Measurements from ENCODE around the gene FBN2.
"Not testable (repeated sequence)": the region's sequence is repeated elsewhere in the genome, so short reads cannot be mapped to it uniquely, and the experiment has no call there.

FBN2 gene

DNA sequence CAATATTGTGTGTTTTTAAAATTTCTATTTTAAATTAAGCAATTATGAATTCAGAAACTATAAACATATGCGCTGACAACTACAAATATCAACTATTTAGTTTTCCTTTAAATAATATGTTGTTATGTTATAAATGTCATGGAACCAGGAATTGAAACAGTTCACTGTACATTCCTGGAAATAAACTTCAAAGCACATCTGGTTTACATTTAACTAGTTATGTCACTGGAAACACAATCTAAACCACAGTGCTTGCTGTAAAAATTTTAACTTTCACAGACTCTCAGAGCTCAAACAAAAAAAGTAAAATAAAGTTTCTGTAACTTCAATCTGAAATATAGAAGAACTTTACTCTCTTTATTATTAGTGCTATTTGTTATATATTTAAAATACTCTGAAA lies 179.2 kb downstream of the FBN2 start:
- DNase-seq (ENCODE audit: low spot score): no peak

DNA sequence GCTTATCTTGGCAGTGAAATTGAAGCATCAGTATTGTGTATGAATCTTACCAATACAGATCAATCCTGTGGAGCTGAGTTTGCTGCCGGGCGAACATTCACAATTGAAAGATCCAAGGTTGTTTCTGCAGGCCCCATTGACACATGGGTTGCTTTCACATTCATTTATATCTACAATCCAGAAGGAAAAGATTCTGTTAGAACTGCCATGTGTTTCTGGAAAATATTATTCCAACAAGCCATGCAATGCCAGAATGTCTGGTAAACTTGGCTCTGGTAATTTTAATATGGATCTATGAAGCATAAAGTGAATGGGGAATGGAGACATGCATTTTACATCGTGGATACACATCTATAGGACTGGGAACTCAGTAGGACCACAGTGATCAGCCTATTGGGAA lies 180.8 kb downstream of the FBN2 start:
- no peak for DNase-seq (ENCODE audit: low spot score)

DNA sequence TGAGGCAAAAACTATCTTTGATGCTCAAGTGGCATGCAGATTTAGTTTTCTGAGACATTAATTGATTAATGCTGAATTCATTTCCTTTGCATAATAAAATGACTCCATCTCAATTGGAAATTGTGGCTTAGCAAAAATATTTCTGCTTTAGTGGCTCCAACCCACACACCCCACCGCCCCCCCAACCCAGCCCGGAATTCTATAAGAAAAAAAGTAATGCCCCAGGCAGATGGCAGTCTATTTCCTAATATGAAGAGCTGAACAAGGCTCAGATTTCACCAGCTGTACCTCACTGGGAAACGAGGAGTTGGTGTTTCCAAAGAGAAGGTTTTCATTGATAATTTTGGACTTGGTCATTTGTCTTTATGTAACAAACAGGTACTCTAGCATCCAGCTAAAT lies 182.1 kb downstream of the FBN2 start:
- DNase-seq (ENCODE audit: low spot score): no peak

DNA sequence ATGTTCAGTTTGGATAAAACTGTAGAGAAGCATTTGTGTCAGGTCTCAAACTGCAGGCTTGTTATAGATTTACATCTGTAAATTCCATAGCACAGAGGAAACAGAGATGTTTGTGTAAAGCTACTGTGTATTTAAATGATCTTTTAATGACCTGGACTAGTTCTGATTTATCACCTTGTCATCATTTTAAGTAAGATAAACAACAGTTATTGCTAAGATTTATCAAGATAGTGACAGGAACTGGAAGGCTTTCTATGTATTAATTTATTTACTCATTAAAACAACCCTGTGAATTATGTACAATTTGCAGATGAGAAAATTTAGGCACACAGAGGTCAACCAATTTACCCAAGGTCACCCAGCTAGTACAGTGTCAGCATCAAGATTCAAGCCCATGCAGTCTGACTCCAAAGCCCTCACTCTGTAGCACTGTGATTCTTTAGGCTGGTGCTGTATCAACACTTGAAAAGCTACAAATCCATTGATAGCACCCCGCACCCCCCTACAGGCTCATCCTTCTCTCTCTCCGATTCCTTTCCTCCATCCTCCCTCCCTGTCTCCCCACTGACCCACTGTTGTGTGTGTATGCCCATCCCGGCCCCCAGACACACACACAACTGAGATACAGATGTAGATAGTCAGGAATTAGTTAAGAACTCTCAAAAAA lies 184.5 kb downstream of the FBN2 start:
- no peak for DNase-seq (ENCODE audit: low spot score)

DNA sequence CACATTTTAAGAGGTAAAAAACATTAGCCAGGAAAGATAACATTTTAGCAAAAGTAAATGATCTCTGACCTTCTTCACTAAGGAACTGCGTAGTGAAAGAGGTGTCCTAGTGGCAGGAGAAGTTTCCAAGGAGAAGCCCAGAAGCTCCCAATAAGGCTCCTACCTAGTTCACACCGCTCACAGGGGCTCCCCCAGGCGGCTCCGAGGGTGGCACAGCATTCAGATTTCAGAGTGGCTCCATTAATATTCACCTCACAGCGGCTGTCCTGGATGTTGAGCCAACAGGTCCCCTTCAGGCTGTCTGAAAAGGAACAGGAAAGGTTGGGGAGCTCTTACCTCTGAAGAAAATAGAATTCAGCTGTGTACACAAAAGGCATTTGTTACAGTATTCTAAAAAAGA lies 187.3 kb downstream of the FBN2 start:
- DNase-seq (ENCODE audit: low spot score): no peak

DNA sequence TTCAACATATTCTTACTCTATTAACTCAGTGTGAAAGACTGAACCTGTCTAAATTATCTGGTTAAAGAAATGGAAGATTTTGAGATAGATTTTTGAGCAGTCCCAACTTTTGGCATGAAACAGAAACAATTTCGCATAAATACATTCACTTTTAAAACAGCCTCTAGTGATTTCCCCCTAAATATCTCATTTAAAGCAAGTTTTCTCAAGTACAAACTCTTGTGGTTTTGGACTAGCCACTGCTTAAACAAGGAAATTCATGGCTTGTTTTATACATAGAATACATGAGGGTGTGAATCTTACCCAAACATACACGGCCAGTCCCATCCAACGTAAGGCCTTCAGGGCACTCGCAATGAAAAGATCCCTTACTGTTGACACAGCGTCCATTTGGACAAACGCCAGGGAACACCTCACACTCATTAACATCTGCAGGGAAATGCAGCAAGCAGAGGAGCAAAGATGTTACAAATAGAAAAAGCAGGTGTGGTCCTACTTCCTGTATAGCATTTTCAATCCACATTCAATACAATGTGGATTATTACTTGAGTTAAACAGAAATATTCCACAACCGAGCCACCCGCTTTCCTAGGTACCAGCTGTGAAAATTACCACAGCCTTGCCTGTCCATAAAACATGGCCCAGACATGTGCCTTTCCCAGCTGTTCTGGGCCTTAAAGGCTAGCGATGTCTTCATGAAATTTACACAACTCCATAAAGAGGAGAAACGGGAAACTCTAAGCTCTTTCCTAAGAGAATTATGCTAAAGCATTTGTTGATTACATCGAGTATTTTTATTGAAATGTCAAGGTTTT lies 188.8 kb downstream of the FBN2 start:
- DNase-seq (ENCODE audit: low spot score): no peak

DNA sequence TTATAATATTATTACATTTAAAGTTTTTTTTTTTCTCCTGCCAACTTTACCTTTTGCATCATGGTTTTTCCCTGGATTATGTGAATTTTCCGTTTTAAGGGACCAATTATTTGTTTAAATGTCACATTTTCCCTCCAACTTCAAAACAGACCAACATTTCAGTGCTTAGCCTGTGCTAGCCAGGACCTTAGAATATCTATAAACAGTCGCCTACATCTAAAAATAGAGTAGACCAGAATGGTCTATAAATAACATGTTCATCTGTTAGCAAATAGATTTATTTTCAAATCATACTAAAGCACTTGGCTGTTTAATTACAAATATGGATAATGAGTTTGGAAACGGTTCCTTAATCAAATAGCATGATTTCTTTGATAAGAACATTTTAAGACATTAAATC lies 192.0 kb downstream of the FBN2 start:
- DNase-seq (ENCODE audit: low spot score): no peak

DNA sequence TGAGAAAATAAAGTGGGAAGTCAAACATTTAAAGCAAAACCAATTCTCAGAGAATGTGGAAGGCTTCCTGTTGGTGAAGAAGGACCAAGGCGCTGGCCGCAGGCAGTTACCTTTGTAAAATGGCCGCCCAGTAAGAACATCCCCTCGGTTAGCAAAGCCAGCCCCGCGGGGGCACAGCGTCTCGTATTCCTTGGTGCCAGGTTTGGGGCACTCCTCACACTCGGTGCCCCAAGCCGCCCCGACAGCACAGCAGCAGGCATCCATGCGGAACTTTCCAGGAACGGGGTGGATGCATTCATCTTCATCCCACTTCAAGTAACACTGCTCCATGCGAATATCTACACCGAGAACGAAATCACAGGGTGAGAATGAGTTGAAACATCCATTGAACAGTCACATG lies 192.8 kb downstream of the FBN2 start:
- no peak for DNase-seq (ENCODE audit: low spot score)

DNA sequence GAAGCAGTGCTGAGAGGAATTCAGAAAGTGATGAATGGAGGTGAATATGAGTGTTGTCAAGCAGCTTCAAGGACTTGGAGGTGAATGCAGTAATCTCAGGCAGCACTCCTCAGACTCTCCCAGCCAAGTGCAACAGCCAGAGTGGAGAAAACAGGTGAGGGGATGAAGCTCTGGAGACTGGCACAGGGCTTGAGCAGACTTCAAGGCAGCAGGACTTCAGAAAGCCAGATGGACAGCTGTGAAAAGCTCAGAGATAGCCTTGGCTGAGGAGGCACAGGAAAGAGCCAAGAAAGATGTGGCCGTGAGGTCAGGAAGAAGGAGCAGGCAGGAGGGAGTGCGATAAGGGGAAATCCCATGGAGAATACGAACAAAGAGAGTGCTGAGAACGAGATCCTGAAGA lies 194.9 kb downstream of the FBN2 start:
- DNase-seq (ENCODE audit: low spot score): no peak

DNA sequence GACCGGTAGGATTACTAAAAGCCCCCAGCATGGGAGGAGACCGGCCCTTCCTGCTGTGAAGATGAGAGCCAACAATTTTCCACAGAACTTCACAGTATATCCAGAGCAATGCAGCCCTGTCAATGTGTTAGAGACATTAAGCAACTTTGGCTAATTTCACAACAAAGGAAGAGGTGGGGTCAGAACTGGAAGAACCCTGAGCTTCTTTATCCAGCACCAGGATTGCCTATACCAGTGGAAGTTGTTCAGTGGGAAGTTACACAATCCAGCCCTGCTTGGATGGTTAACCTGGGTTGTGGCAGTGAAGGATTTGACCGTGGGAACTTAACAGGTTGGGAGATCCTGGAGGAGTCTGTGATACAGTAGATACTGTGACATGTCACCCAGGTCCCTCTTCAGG lies 197.0 kb downstream of the FBN2 start:
- no peak for DNase-seq (ENCODE audit: low spot score)

DNA sequence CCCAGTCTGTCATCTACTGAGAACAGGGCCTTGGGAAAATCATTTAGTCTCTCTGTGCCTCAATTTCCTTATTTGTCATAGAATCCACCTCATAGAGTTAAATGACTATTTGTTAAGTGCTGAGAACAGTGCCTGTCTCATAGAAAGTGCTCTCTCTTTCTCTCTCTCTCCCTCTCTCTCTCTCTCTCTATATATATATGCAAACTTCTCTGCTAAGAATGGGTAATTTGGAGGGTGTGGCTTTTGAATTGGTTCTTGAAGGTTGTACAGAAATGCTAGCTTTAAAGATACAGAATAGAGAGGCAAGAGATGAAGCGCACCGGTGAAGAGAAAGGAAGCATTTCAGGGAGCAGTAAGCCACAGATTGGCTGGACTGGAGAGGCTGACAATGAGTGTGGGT lies 197.4 kb downstream of the FBN2 start:
- DNase-seq (ENCODE audit: low spot score): no peak

DNA sequence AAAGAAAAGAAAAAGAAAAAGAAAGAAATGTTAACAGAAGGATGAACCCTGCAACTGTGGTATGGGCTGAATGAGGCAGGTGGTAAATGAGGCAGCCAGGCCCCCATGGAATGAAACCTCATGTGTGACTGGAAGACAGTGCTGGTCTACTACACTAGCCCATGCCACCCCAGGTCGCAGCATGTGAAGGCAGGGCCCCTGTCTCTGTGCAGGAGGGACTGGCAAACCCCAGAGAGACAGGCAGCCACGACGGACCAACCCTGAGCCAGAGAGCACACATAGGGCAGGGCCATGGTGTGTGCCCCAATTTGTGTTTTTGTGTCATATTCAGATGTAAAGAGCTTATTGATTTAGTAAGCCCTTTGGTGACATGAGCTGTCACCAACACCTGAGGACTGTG lies 198.5 kb downstream of the FBN2 start:
- DNase-seq (ENCODE audit: low spot score): no peak

DNA sequence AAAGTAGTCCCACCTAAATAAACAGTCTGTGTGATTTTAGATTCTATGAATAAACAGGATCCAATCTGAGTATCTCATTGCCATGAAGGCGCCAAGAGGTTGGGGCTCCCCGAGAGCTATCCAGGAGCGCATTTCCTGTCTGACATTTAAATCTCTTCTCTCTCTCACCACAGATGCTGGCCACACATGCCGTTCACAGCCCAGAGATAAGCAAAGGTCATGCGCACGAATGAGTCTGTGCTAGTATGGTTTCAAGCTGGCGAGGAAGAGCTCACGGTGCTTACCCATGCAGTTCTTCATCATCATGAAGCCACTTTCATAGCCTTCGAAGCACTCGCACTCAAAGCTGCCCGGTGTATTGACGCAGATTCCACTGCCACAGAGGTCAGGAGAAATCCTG lies 199.4 kb downstream of the FBN2 start:
- no peak for DNase-seq (ENCODE audit: low spot score)

DNA sequence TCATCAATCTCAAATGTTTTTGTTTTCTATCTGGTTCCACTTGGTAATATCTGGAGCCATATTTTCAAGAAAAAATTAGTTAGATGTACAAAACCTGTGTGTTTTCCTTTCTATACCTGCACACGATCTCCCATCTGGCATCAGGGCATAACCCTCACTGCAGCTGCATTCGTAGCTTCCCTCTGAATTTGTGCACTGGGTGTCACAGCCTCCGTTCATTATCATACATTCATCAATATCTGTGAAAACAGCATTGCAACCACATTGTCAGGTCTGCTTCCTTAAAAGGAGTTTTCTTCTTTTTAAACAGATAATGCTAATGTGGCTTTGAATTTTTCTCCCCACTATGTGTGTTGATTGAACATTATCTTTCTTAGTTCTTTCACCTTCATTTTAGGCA lies 202.7 kb downstream of the FBN2 start:
- DNase-seq (ENCODE audit: low spot score): no peak

DNA sequence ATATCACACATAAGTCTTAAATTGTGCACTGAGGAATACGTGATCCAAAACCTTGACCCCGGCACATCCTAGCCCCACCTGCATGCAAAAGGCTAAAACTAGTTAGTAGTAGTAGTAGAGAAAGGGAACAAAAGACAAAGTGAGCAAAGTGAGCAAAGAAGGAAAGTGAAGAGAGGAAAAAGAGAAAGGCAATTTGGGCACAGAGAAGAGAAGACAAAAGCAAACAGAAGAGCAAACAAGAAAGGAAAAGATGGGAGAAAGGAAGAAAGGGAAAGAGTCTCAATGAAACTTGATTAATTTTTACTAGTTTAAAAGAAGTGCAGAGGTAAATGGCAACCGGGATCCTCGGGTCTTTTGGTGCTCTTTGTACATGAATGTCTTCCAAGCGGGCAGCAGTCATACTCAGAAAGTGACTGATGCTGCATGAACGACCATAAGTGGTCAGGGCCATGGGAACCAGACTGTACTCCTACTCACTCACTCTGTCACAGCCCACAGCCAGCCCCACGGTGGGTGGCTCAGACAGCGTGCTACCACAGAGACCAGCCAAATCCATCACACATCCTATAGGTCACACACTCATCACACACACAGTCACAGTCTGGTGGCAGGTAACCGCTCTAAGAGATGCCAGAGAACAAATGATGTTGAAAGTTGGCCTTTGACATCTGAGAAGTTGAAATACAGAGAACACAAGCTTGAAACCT lies 203.9 kb downstream of the FBN2 start:
- DNase-seq (ENCODE audit: low spot score): no peak

DNA sequence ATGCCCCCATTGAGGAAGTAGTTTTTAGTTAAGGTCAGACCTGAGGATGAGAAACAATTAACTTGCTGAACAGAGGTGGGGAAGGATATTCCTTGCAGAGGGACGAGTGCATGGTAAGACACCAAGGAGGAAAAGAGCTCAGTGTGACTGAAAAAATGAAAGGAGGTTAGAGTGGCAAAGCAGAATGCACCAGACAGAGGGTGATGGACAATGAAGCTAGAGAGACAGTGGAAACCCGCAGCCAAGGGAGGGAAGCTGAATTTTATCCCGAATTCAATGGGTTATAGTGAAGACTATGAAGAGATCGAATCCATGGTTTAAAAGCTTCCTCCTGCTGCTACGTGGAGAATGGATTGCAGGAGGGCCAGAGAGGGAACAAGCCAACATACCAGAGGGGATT lies 206.8 kb downstream of the FBN2 start:
- no peak for DNase-seq (ENCODE audit: low spot score)

DNA sequence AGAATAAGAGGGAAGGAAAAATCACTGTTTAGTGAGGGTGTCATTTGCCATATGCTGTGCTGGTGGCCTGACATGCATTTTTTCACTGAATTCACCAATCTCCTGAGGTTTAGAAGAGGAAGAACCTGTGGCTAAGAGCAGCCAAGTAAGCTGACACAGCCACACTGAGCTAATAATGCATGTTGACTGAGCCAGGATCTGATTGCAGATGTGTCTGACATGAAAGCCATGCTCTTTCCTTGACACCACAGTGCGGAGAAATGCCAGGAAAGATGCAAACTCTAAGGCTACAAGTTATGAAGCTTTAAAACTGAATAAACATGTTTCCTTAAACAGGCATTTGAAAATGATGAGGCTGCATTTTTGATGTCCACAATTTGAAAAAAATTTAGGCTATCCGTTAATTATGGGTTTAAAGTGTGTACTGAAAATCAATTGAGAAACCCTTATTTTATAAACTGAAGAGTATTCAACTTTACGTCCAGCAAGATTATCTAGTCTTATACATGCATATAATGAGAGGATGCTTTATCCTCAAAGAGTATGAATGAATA lies 208.6 kb downstream of the FBN2 start:
- DNase-seq (ENCODE audit: low spot score): no peak

DNA sequence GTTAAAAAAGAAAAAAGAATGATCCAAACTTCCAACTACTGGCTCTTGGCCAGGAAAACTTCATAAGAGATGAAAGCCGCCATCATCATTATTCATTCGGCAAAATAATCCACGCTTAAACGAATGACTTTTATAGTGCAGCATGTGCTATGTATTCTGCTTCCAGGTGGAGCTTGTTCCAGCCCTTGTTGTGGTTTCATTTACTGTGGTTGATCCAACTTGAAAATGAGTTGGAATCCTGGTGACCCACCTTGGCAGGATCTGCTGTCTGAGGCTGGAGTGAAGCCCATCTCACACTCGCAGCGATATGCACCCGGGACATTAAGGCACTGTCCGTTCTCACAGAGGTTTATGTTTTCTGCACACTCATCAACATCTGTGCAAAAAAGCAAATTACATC lies 209.6 kb downstream of the FBN2 start:
- DNase-seq (ENCODE audit: low spot score): no peak

DNA sequence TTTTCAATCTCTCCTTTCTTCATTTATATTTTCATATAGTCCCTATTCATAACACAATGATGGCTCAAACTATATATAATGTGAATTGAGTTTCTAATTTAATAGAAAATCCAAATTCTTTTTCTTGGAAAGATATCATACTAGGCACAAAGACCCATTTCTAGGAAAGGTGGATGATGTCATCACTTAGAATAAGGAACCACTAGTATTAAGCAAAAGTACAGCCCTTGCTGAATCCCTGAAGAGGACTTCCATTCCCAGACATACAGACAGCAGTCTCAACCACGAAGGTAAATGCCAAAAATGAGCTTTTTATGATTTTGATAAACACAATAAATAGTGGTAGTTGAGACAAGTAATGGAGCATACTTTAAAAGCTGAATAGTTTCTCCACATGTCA lies 210.0 kb downstream of the FBN2 start:
- no peak for DNase-seq (ENCODE audit: low spot score)

DNA sequence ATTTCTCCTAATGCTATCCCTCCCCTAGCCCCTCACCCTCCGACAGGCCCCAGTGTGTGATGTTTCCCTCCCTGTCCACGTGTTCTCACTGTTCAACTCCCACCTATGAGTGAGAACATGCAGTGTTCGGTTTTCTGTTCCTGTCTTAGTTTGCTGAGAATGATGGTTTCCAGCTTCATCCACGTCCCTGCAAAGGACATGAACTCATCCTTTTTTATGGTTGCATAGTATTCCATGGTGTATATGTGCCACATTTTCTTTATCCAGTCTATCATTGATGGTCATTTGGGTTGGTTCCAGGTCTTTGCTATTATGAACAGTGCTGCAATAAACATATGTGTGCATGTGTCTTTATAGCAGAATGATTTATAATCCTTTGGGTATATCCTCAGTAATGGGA lies 216.6 kb downstream of the FBN2 start:
- DNase-seq (ENCODE audit: low spot score): not testable (repeated sequence)

DNA sequence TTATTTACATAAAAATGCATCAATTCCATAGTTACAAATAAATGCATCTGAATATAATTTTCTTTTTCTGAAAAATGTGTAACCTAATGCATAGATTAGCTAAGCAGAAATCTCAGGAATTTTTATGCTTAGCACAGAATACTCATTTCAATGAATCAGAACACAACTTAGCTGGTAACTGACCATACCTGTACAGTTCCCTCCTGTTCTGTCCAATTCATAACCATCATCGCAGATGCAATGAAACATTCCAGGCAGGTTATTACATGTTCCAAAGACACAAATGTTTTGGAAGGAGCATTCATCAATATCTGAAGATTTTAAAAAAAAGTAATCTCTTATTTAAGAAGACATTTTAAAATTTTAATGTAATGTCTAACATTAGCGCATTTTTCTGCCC lies 219.4 kb downstream of the FBN2 start:
- no peak for DNase-seq (ENCODE audit: low spot score)

DNA sequence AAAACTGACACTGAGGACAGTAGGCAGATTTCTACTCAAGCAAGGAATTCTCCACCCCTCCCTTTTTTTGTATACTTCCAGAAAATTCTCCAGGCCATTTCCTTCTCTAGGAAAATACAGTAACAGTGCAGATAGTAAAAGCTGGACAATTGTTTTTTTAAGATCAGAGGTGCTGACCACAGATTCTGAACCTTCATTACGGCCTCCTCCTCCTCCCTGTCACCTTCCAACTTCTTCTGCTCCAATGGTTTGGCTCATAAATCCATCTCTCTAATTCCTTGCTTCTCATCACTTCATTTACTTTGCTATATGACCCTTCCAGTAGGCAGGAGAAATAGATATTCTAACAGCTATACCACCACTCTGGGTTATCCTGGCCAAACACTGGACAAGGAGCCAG lies 220.6 kb downstream of the FBN2 start:
- no peak for DNase-seq (ENCODE audit: low spot score)

DNA sequence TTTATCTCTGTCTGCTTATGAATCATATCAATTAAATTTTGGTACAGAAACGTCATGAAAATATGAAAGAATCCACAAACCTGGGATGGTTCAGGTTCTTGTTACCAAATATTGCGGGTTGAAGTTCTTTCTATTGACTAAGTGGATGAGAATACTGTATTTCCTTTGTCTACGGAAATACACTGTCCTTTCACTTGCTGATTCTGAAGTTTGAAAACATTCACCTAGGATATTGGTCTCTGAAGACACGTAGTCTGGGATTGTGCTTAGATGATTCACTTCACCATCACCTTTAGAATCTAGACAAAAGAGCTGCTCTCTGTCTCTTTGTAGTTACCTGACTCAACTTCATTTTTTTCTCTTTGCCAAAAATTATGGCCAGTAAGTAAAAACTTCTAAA lies 222.4 kb downstream of the FBN2 start:
- no peak for DNase-seq (ENCODE audit: low spot score)
